Naive thymus-derived CD8-positive, alpha-beta T cell (primary cell): ENCODE results near the gene TXNDC16. TPM values are rescaled to one million over a fixed set of nuclear protein-coding genes. Genes with fewer than 3 reads are reported as not detected.

Experiments used
- ATAC-seq, 2 donors: fragments of 150-1000 bp; cut with Tn5 transposase in 1 of 2; sonication (Bioruptor Pico), chemical (Tn5 transposase) in 1 of 2; 1 replicate in 1 of 2; 2 replicates in 1 of 2; pipeline ENCODE4 v1.10.0; 2021; ENCODE audit warnings: mild to moderate bottlenecking in 2 of 2, moderate library complexity in 2 of 2
- POLR2A ChIA-PET: fragments of 350-600 bp; sonication (Branson Sonifier 250); formaldehyde crosslinking; loops from one replicate; lab custom pipeline; 2021; ENCODE audit warnings: antibody characterized with exemption; lab: Charles Lee
- DNase-seq, 10 donors: peaks; one replicate each; pipeline versions ENCODE4 v3.0.0 to v3.0.0-alpha.2; 2020 to 2022
- H3K27ac Mint-ChIP-seq, 10 donors: one replicate each; pipeline ENCODE4 v1.8.0; 2020 to 2022; ENCODE audit warnings: mild to moderate bottlenecking in 10 of 10, mixed read lengths in 10 of 10, moderate library complexity in 4 of 10, inconsistent platforms in 1 of 10
- H3K27me3 Mint-ChIP-seq, 5 donors: one replicate each; pipeline ENCODE4 v1.8.0; 2021 to 2022; ENCODE audit warnings: mixed read lengths in 5 of 5
- H3K36me3 Mint-ChIP-seq, 3 donors: one replicate each; pipeline ENCODE4 v1.8.0; 2020 to 2022; ENCODE audit warnings: mixed read lengths in 3 of 3, mild to moderate bottlenecking in 2 of 3, inconsistent platforms in 1 of 3
- H3K4me1 Mint-ChIP-seq, 4 donors: one replicate each; pipeline ENCODE4 v1.8.0; 2021 to 2022; ENCODE audit warnings: mixed read lengths in 4 of 4
- H3K4me3 Mint-ChIP-seq, 10 donors: one replicate each; pipeline ENCODE4 v1.8.0; 2020 to 2022; ENCODE audit warnings: mild to moderate bottlenecking in 10 of 10, mixed read lengths in 10 of 10, moderate library complexity in 6 of 10, inconsistent platforms in 1 of 10
- H3K9me3 Mint-ChIP-seq, 9 donors: one replicate each; pipeline ENCODE4 v1.8.0; 2020 to 2022; ENCODE audit warnings: mixed read lengths in 9 of 9, mild to moderate bottlenecking in 3 of 9, inconsistent platforms in 1 of 9, moderate library complexity in 1 of 9
- polyA plus RNA-seq, 3 donors: library from polyadenylated mRNA; unstranded; fragments of 300-500 nt; fragmentation: Illumina TruSeq; gene quantifications; one replicate each; pipeline ENCODE4 v1.2.3, GENCODE V29; 2021
- total RNA-seq, 8 experiments: library from RNA in 2 of 8; stranded (reverse) in 2 of 8; gene quantifications; one replicate each; pipeline ENCODE4 v1.2.3 and lab custom pipeline; 2021 to 2026

The TXNDC16 gene
- total and polyA plus RNA-seq, 5 experiments from 2014 or later = 1.6 to 9.2 (median 2.2) TPM

DNA sequence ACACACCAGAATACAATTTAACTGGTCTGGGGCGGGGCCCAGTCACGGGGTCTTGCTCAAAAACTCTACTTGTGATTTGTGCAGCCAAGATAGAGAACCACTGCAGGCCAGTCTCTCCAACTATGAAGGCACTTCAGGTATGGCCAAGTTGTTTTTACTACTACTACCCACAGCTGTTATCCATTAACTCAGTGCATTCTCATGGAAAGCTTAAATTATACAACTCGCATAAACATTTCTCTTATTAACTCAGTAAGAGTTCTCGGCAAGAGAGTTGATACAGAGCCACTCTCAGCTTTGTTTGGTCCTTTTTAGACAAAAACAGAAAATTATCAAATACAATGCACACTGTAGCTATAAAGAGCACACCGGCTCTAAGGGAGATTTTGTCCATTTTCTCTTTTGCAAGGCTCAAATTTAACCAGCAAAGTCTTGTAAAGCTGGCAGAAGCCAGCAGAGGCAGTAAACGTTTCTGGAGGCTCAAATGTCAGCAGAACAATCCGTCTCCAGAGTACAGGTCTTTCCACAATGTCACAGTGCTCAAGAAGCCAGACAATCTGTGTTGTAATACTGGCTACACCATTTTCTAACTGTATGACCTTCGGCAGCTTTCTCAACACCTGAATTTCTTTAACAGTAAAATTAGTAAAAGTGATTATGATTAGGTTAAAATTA lies 152.2 kb downstream of the TXNDC16 start:
- Mint-ChIP-seq H3K36me3 (peaks cover 0 to 2% (median 0%) of the 10 kb centered on the region in 3 donors), H3K4me3 (peak overlapping the region in 5 of 10 donors; percentile 1 to 59 (median 42)), H3K4me1 (peaks cover 32 to 64% (median 54%) of the 10 kb centered on the region in 4 donors), H3K9me3 (no peaks in the 10 kb centered on the region), H3K27me3 (peaks cover 0 to 9% (median 0%) of the 10 kb centered on the region in 5 donors), H3K27ac (peak overlapping the region in 3 of 10 donors; percentile 9 to 27 (median 9))
- POLR2A ChIA-PET = no interaction called here
- ATAC-seq (no peak), DNase-seq (no peak)

DNA sequence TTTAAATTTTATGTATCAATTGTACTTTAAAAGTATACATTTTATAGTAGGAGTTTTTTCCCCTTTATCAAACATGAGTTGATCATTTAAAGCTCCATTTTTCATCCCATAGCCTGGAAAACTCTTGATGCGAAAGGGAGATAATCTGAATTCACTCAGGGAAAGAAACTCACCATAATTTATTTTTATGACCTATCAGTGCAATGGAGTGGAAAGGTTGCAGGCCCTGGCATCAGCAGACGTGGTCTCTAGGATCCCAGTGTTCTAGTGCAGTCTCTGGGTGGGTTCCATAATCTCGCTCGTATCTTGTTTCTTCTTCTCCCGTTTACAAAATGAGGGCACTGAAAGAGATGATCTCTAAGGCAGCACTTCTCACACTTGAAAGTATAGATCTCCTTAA lies 153.2 kb downstream of the TXNDC16 start:
- Mint-ChIP-seq H3K4me3 (no peak overlapping the region), H3K36me3 (peaks cover 0 to 2% (median 0%) of the 10 kb centered on the region in 3 donors), H3K4me1 (peaks cover 27 to 59% (median 51%) of the 10 kb centered on the region in 4 donors), H3K9me3 (no peaks in the 10 kb centered on the region), H3K27me3 (peaks cover 0 to 9% (median 0%) of the 10 kb centered on the region in 5 donors), H3K27ac (no peak overlapping the region)
- no peak for DNase-seq
- POLR2A ChIA-PET = no interaction called here
- ATAC-seq = no peak

DNA sequence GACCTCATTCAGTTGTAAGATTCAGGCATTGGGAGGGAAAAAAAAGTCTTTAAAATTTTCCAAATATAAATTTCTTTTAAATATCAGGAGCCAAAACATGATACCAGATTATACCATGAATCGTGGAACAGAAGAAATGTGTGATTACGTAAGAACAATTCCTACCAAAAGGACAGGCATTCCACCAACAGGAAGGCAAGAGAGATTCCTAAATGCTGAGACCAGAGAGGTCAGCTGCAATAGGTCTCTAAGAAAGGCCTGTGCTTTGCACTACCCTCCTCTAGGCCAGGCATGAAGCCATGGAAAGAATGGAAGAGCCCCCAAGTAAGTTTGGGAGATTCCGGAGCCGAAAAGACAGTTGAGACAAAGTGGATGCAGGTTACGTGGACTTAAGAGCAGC lies 154.5 kb downstream of the TXNDC16 start:
- peaks cover 0 to 9% (median 0%) of the 10 kb centered on the region in 5 donors for H3K27me3 Mint-ChIP-seq
- H3K36me3 Mint-ChIP-seq = peaks cover 0 to 2% (median 0%) of the 10 kb centered on the region in 3 donors
- DNase-seq (no peak), ATAC-seq (no peak)
- POLR2A ChIA-PET = no interaction called here
- no peaks in the 10 kb centered on the region for H3K9me3 Mint-ChIP-seq
- peaks cover 18 to 54% (median 44%) of the 10 kb centered on the region in 4 donors for H3K4me1 Mint-ChIP-seq
- peak overlapping the region in 1 of 10 donors; percentile 50 for H3K27ac Mint-ChIP-seq
- H3K4me3 Mint-ChIP-seq = no peak overlapping the region

DNA sequence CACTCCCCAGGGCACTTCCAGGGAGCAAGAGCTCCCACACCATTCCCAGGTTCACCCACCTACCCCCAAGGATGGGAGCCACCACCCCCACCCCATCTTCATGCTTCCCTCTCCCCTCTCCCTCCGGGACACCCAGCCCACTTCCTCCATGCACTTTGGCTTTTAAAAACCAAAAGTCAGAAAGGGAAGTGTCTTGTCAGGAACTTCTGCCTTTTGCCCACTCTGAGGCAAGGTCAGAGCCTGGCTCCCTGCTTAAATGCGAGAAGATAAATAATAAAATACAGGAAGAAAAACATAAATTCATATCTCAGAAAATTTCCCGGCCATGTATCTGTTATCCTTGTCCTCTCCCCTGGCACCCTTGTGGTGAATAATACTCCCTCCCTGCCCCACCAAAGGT lies 156.6 kb downstream of the TXNDC16 start:
- peaks cover 8 to 33% (median 23%) of the 10 kb centered on the region in 4 donors for H3K4me1 Mint-ChIP-seq
- H3K9me3 Mint-ChIP-seq = no peaks in the 10 kb centered on the region
- ATAC-seq = no peak
- no peak overlapping the region for H3K4me3 Mint-ChIP-seq
- no peak for DNase-seq
- POLR2A ChIA-PET = no interaction called here
- peaks cover 0 to 9% (median 0%) of the 10 kb centered on the region in 5 donors for H3K27me3 Mint-ChIP-seq
- peak overlapping the region in 3 of 10 donors; percentile 40 to 80 (median 50) for H3K27ac Mint-ChIP-seq
- H3K36me3 Mint-ChIP-seq = peaks cover 0 to 2% (median 0%) of the 10 kb centered on the region in 3 donors

DNA sequence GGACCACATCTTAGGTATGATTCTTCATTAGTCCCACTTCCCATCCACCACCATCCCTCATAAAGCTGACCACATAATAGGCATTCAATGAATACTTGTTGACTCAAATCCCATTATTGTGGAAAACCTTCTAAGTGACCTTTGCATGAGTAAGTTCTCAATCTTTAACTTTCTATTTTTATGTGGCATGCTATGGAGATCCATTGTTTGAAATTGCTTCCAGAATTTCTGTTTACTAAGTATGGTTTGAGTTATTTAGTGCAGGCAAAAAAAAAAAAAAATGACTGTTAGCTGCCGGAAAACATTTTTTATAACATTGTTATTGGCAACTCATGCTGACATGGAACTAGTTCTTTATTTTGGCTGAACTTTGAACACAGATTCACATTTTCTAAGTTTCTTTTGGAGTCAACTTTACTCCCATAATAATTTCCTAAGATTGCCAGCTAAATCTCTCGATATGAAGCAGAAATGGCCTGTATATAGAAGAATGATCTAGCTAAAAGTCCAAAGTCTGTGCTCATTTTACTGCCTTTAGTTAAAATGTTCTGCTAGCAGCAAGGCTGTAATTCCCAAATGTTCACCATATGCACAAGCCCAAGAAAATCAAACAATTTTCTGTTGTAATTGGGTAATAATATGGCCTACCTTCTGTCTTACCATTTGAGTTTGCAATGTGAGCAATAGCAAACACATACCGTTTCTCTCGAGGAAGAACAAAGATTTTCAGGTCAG lies 160.3 kb downstream of the TXNDC16 start:
- POLR2A ChIA-PET = no interaction called here
- peaks cover 3 to 19% (median 9%) of the 10 kb centered on the region in 4 donors for H3K4me1 Mint-ChIP-seq
- H3K9me3 Mint-ChIP-seq = peaks cover 0 to 4% (median 0%) of the 10 kb centered on the region in 9 donors
- no peak for ATAC-seq
- no peak overlapping the region for H3K4me3 Mint-ChIP-seq
- H3K36me3 Mint-ChIP-seq = peaks cover 0 to 4% (median 2%) of the 10 kb centered on the region in 3 donors
- peaks cover 0 to 9% (median under 1%) of the 10 kb centered on the region in 5 donors for H3K27me3 Mint-ChIP-seq
- no peak overlapping the region for H3K27ac Mint-ChIP-seq
- DNase-seq = no peak

Other genes starting within 250 kb of the TXNDC16 start
- 1 to 10 TPM; 2.9 to 3.2 TPM for gene PTGER2, start 238.2 kb downstream of the TXNDC16 start, total RNA-seq
- gene PTGER2, start 238.2 kb downstream of the TXNDC16 start, polyA plus RNA-seq = 100 to 1,000 TPM in 1 of 3 donors, 10 to 100 TPM in 2; 58.7 to 114 (median 91.2) TPM
- under 1 TPM; 0.16 to 0.18 TPM for gene GPR137C, start 331 bp upstream of the TXNDC16 start, total RNA-seq
- not detected for gene GPR137C, start 331 bp upstream of the TXNDC16 start, polyA plus RNA-seq
- 10 to 100 TPM; 64.1 to 74.5 TPM for gene ERO1A, start 143.1 kb upstream of the TXNDC16 start, total RNA-seq
- gene ERO1A, start 143.1 kb upstream of the TXNDC16 start, polyA plus RNA-seq = 10 to 100 TPM; 29.6 to 32.0 (median 30.2) TPM
- gene PSMC6, start 154.7 kb upstream of the TXNDC16 start, total RNA-seq = 100 to 1,000 TPM in 1 of 2 experiments, 10 to 100 TPM in 1; 100.0 to 103 TPM
- 10 to 100 TPM; 38.1 to 60.1 (median 52.0) TPM for gene PSMC6, start 154.7 kb upstream of the TXNDC16 start, polyA plus RNA-seq
- 10 to 100 TPM; 43.0 to 48.8 TPM for gene STYX, start 177.7 kb upstream of the TXNDC16 start, total RNA-seq
- gene STYX, start 177.7 kb upstream of the TXNDC16 start, polyA plus RNA-seq = 10 to 100 TPM; 22.9 to 30.5 (median 25.6) TPM
- gene GNPNAT1, start 239.1 kb upstream of the TXNDC16 start, total RNA-seq = 10 to 100 TPM in 1 of 2 experiments, 1 to 10 TPM in 1; 8.3 to 12.6 TPM
- gene GNPNAT1, start 239.1 kb upstream of the TXNDC16 start, polyA plus RNA-seq = 10 to 100 TPM; 10.9 to 12.9 (median 11.2) TPM